ENCODE results near the gene PER2. TPM values are rescaled to one million over a fixed set of nuclear protein-coding genes. Genes with fewer than 3 reads are reported as not detected.

The PER2 gene
- total RNA-seq, 2 experiments from 2014 or later, result 33.8 to 38.2 TPM

GRCh38 chr2:238261718-238262375 lies 26.6 kb downstream of the PER2 start:
- no peaks in the 10 kb centered on the region for H3K27me3 Mint-ChIP-seq
- H3K27me3 ChIP-seq (ENCODE audit: control insufficient read depth in 1 of 2, insufficient read depth in 2 of 2, low read length in 2 of 2), result no peaks in the 10 kb centered on the region
- intact Hi-C loops (cut with DNase I, micrococcal nuclease), result loop anchor here (5.0 kb wide), 2 partner anchors 295 to 750 kb away; partner anchors contain the start of gene UBE2F (in 2 of the 2)
- no peak overlapping the region for H3K27ac Mint-ChIP-seq
- no peaks in the 10 kb centered on the region for H3K9me3 Mint-ChIP-seq
- H3K36me3 ChIP-seq (ENCODE audit: insufficient read depth, low read length), result peaks cover 33% of the 10 kb centered on the region
- no peak for DNase-seq
- H3K27ac ChIP-seq (ENCODE audit: low read depth in 1 of 2, low read length in 2 of 2), result no peak overlapping the region
- ATAC-seq (ENCODE audit: poor library complexity), result no peak
- POLR2A ChIA-PET, result no interaction called here
- peaks cover 6% of the 10 kb centered on the region for H3K4me1 Mint-ChIP-seq (ENCODE audit: low read depth)
- H3K4me1 ChIP-seq (ENCODE audit: insufficient read depth, low read length), result peaks cover 10% of the 10 kb centered on the region
- no peak overlapping the region for H3K4me3 Mint-ChIP-seq
- no peak overlapping the region for H3K4me3 ChIP-seq (ENCODE audit: low read length)
- H3K36me3 Mint-ChIP-seq (ENCODE audit: low read depth), result peaks cover 59% of the 10 kb centered on the region
- no peak for TF ChIP-seq CTCF (IDR thresholded peaks at IDR 0.05)
- no peaks in the 10 kb centered on the region for H3K9me3 ChIP-seq (ENCODE audit: control insufficient read depth in 1 of 2, insufficient read depth in 1 of 2, low read length in 2 of 2)
- CTCF ChIA-PET, result interaction anchor here (0.6 kb wide), 1 partner anchor 44 kb away, joined by 3 read pairs; no protein-coding TSS in a partner anchor

- H3K9me3 Mint-ChIP-seq, result no peaks in the 10 kb centered on the region
- ATAC-seq (ENCODE audit: poor library complexity) (no peak), DNase-seq (no peak)
- Histone ChIP-seq H3K4me3 (ENCODE audit: low read length) (no peak overlapping the region), H3K27ac (ENCODE audit: low read depth in 1 of 2, low read length in 2 of 2) (no peak overlapping the region), H3K9me3 (ENCODE audit: control insufficient read depth in 1 of 2, insufficient read depth in 1 of 2, low read length in 2 of 2) (no peaks in the 10 kb centered on the region), H3K4me1 (ENCODE audit: insufficient read depth, low read length) (peaks cover 13% of the 10 kb centered on the region), H3K27me3 (ENCODE audit: control insufficient read depth in 1 of 2, insufficient read depth in 2 of 2, low read length in 2 of 2) (no peaks in the 10 kb centered on the region), H3K36me3 (ENCODE audit: insufficient read depth, low read length) (peaks cover 40% of the 10 kb centered on the region)
- H3K4me3 Mint-ChIP-seq, result no peak overlapping the region
- peaks cover 69% of the 10 kb centered on the region for H3K36me3 Mint-ChIP-seq (ENCODE audit: low read depth)
- ChIA-PET CTCF (no interaction called here), POLR2A (no interaction called here)
- TF ChIP-seq CTCF (IDR thresholded peaks at IDR 0.05), result no peak
- intact Hi-C loops (cut with DNase I, micrococcal nuclease), result loop anchor here (5.0 kb wide), 2 partner anchors 294 to 749 kb away; partner anchors contain the start of gene UBE2F (in 2 of the 2)
- H3K27me3 Mint-ChIP-seq, result no peaks in the 10 kb centered on the region
- H3K4me1 Mint-ChIP-seq (ENCODE audit: low read depth), result peaks cover 6% of the 10 kb centered on the region
- H3K27ac Mint-ChIP-seq, result no peak overlapping the region
Observed at GRCh38 chr2:238260883-238261282, 27.5 kb downstream of the PER2 start.

GRCh38 chr2:238259061-238260020 lies 29.1 kb downstream of the PER2 start:
- Mint-ChIP-seq H3K9me3 (no peaks in the 10 kb centered on the region), H3K27me3 (no peaks in the 10 kb centered on the region), H3K4me1 (ENCODE audit: low read depth) (peaks cover 6% of the 10 kb centered on the region), H3K36me3 (ENCODE audit: low read depth) (peaks cover 73% of the 10 kb centered on the region), H3K4me3 (no peak overlapping the region), H3K27ac (no peak overlapping the region)
- Histone ChIP-seq H3K36me3 (ENCODE audit: insufficient read depth, low read length) (peaks cover 53% of the 10 kb centered on the region), H3K4me3 (ENCODE audit: low read length) (no peak overlapping the region), H3K4me1 (ENCODE audit: insufficient read depth, low read length) (peaks cover 13% of the 10 kb centered on the region), H3K27me3 (ENCODE audit: control insufficient read depth in 1 of 2, insufficient read depth in 2 of 2, low read length in 2 of 2) (no peaks in the 10 kb centered on the region), H3K27ac (ENCODE audit: low read depth in 1 of 2, low read length in 2 of 2) (no peak overlapping the region), H3K9me3 (ENCODE audit: control insufficient read depth in 1 of 2, insufficient read depth in 1 of 2, low read length in 2 of 2) (no peaks in the 10 kb centered on the region)
- no peak for DNase-seq
- POLR2A ChIA-PET, result no interaction called here
- intact Hi-C loops (cut with DNase I, micrococcal nuclease), result loop anchor here (5.0 kb wide), 3 partner anchors 292 to 747 kb away; partner anchors contain the start of gene UBE2F (in 2 of the 2)
- no peak for ATAC-seq (ENCODE audit: poor library complexity)
- CTCF ChIA-PET, result no interaction called here
- TF ChIP-seq CTCF (IDR thresholded peaks at IDR 0.05), result no peak

Data from CD4-positive, alpha-beta T cell (primary cell).